Measurements from ENCODE around the gene ENHO.

The ENHO gene

DNA sequence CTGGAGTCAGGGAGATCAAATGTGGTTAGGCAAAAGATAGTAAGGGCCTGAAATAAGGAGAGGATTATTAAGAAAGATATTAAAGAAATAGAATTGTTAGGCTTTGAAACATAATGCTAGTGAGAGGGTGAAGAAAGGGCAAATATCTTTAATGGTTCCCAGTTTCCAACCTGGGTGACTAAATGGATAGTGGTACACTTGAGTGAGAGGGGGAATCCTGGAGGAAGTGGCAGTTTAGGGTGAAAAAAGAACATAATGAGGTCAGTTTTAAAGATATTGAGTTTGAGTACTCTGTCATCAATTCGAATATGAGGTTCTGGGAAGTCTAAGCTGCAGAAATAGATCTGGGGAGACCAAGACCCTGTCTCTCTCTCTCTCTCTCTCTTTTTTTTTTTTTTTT is 45.2 kb downstream of the ENHO start:
- Histone ChIP-seq H4K20me1 (ENCODE audit: low read depth, low read length) (no peaks in the 10 kb centered on the region), H3F3A (ENCODE audit: insufficient read depth) (no peaks in the 10 kb centered on the region), H3K9ac (ENCODE audit: low read length) (no peak overlapping the region), H3K27me3 (ENCODE audit: low read length) (0 out of 2 replicates have a peak, but pooled peaks cover 3% of the 10 kb centered on the region), H3K4me2 (ENCODE audit: low read depth, low read length, poor library complexity, severe bottlenecking) (no peak overlapping the region), H3K9me2 (replicated peaks; ENCODE audit: insufficient read depth, low read length) (no peaks in the 10 kb centered on the region), H3K79me2 (ENCODE audit: insufficient read depth, low read length) (no peaks in the 10 kb centered on the region), H3K27ac (ENCODE audit: low read depth, low read length) (no peak overlapping the region), H3K9me3 (ENCODE audit: insufficient read depth, low read length) (no peaks in the 10 kb centered on the region), H3K4me3 (ENCODE audit: insufficient read depth, low read length, poor library complexity, severe bottlenecking) (no peak overlapping the region), H2AFZ (ENCODE audit: low read depth, low read length, severe bottlenecking) (no peak overlapping the region), H3K36me3 (ENCODE audit: low read length) (no peaks in the 10 kb centered on the region)
- TF ChIP-seq CTCF (IDR thresholded peaks at IDR 0.05; ENCODE audit: insufficient read depth, low read length, poor library complexity, severe bottlenecking) (no peak), EZH2phosphoT487 (conservative IDR thresholded peaks at IDR 0.05; ENCODE audit: low read length) (no peak)

GRCh38 chr9:34475097-34475496 is 47.7 kb downstream of the ENHO start:
- Histone ChIP-seq H3K9me3 (ENCODE audit: insufficient read depth, low read length) (no peaks in the 10 kb centered on the region), H3K4me2 (ENCODE audit: low read depth, low read length, poor library complexity, severe bottlenecking) (no peak overlapping the region), H2AFZ (ENCODE audit: low read depth, low read length, severe bottlenecking) (no peak overlapping the region), H3K27ac (ENCODE audit: low read depth, low read length) (no peak overlapping the region), H3K9ac (ENCODE audit: low read length) (no peak overlapping the region), H4K20me1 (ENCODE audit: low read depth, low read length) (no peaks in the 10 kb centered on the region; the same call in 1 of the 2 replicates), H3K4me3 (ENCODE audit: insufficient read depth, low read length, poor library complexity, severe bottlenecking) (no peak overlapping the region), H3K79me2 (ENCODE audit: insufficient read depth, low read length) (no peaks in the 10 kb centered on the region), H3K9me2 (replicated peaks; ENCODE audit: insufficient read depth, low read length) (no peaks in the 10 kb centered on the region), H3K27me3 (ENCODE audit: low read length) (0 out of 2 replicates have a peak, but pooled peaks cover 3% of the 10 kb centered on the region), H3K36me3 (ENCODE audit: low read length) (no peaks in the 10 kb centered on the region), H3F3A (ENCODE audit: insufficient read depth) (no peaks in the 10 kb centered on the region)
- no peak for TF ChIP-seq CTCF (IDR thresholded peaks at IDR 0.05; ENCODE audit: insufficient read depth, low read length, poor library complexity, severe bottlenecking)
- no peak for TF ChIP-seq EZH2phosphoT487 (conservative IDR thresholded peaks at IDR 0.05; ENCODE audit: low read length)

Measured in SU-DHL-6 (cell line).